Fibroblast of skin of back (primary cell): ENCODE data around the gene MVB12B.
A peak's percentile ranks its signal among the peaks of the same experiment; 100 is the strongest.

ENCODE experiments used
- DNase-seq: peaks from one replicate; pipeline ENCODE4 v3.0.0-alpha.2; 2013

The MVB12B gene

GRCh38 chr9:126363847-126364671 is 37.4 kb downstream of the MVB12B start:
- DNase-seq = peak; percentile 35

GRCh38 chr9:126365780-126366179 is 39.2 kb downstream of the MVB12B start:
- no peak for DNase-seq

GRCh38 chr9:126366366-126367011 is 39.9 kb downstream of the MVB12B start:
- no peak for DNase-seq

DNA sequence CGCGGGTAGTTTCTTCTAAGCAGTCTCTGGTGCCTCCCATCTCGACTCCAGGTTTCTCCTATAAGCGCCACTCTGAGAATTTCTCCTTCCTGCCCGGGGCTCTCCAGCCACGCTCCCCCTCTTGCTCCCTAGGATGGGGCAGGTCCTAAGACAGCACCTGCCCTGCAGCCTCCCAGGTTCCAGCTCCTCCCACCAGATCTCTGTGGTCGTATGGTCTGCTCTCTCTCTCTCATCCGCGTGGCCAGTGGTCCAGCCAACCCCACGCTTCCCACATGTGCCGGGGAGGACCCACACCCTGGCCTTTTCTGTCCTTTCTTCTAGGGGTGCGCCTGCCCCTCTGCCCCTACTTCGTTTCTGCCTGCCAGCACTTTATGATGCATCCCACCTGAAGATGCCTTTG is 40.5 kb downstream of the MVB12B start:
- no peak for DNase-seq

DNA sequence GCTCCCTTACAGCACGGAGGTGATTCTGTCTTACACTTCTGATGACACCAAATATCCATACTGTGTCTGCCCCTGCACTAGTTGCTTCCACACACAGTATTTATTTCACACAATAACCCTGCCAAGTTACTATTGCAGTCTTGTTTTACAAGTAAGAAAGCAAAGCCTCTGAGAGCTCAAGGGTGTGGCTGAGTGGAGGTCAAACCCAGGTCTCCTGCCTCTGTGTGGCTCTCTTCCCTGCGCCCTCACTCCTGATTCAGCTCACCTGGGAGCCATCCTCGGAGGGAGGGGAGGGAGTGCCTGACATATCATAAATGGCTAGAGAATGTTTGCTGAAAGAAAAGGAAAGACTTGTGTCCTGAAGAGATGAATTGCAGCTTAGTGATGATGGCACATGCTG is 41.0 kb downstream of the MVB12B start:
- no peak for DNase-seq

DNA sequence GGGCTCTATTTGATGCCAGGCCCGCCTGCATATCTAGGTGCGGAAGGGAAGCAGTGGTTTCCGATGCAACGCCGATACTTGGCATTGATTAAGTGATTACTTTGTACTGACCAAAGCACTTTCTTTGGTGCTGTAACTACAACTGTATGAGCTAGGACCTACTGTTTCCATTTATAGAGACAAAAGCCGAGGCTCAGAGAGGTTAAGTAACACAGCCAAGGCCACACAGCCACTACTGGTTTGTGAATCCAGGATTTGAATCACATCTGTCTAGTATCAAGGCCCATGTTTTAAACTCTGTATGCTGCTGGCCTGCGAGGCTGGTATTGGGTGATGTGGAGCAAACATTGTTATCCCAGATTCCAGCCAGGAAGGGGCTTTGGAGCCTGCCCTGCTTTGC is 41.4 kb downstream of the MVB12B start:
- DNase-seq = no peak

DNA sequence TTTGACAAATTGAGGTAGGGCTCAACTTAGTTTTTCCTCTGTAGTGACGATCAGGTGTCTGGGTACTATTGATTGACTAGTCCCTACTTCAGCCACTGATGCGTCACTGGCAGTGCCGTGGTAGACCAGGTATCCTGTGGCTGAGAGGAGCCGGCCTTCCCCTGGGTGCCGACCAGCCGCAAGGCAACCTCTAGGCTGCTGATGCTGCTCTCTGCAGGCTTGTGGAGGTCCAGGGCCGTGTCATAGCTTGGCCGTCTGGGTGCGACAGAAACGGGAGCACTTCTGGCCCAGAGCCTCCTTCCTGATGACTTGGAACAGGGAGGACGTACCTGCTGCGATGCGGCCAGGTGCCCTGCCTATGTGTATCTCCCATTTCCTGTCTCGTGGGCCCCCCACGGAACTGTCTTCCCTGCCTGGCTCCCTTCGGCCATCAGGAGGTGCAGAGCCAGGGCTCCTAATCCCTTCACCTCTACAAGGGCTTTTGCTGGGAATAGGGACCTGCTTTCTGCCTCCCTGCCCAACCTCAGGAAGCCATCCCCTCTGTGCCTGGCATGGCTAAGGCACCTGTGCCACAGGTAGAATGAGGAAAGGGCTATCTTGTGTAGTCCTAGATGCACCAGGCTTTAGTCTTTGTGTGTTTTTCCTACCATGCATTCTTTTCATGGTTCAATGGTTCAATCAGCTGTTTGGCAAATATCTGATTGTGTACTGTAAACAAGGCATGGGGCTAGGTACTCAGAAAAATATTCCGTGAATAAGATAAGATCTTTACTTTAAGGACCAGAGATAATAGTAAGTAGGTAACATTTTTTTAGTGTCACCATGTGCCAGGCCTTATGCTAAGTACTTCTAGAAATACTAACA is 44.6 kb downstream of the MVB12B start:
- DNase-seq = no peak

DNA sequence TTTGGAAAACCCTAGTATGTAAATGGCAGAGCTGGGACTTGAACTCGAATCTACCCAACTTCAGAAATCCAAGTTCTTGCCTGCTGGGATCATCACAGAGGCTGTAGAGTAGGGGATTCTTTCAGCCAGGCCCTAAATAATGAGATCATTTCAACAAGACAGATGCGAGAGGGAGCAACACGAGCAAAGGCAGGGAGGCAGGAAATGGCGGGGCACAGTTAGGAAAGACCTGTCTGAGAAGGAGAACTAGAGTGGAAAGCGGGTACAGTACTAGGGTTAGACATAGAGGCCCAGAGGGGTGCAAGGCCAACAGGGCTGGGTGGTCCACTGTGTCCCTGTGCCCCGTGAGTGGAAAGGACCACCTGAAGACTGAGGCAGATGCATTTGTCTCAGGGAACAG is 46.1 kb downstream of the MVB12B start:
- peak; percentile 35 for DNase-seq

DNA sequence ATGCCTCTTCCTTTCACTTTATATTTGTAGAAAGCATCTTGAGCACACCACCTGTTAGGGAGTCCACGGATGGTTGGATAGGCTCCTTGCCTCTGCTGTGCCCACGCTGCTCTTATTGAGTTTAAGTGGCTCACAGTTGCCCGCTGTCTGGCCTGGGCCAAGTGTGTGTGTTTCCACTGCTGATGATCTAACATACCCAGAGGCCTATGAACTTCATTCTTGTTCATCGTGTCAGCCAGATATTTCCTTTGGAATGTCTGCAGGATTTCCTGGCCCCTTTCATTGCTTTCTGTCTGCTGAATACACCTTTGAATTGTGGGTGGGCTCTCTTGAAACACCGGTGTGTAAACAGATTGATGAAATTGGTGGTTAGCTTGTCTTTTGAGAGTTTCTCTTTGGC is 46.6 kb downstream of the MVB12B start:
- peak; percentile 81 for DNase-seq

DNA sequence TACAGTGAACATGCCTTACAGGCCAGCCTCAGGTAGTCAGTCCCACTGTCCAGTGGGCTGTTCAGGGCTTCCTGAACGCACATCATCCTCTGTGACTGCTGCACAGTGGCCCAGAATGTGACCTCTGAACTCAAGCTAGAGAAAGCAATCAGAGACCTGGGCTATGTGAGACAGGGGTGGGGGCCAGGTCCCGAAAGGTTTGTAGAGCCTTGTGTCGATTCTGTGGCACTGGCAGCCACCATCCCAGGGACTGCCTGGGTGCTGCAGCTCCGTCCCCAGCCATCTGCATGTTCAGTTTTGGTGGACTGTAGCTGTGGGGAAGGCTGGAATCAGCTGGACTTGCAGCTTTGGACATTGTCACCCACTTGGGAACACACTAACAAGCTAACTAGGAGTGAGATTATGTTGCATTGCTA is 47.7 kb downstream of the MVB12B start:
- DNase-seq = no peak

- peak; percentile 57 for DNase-seq
Measured at GRCh38 chr9:126375386-126375785, 48.8 kb downstream of the MVB12B start.

DNA sequence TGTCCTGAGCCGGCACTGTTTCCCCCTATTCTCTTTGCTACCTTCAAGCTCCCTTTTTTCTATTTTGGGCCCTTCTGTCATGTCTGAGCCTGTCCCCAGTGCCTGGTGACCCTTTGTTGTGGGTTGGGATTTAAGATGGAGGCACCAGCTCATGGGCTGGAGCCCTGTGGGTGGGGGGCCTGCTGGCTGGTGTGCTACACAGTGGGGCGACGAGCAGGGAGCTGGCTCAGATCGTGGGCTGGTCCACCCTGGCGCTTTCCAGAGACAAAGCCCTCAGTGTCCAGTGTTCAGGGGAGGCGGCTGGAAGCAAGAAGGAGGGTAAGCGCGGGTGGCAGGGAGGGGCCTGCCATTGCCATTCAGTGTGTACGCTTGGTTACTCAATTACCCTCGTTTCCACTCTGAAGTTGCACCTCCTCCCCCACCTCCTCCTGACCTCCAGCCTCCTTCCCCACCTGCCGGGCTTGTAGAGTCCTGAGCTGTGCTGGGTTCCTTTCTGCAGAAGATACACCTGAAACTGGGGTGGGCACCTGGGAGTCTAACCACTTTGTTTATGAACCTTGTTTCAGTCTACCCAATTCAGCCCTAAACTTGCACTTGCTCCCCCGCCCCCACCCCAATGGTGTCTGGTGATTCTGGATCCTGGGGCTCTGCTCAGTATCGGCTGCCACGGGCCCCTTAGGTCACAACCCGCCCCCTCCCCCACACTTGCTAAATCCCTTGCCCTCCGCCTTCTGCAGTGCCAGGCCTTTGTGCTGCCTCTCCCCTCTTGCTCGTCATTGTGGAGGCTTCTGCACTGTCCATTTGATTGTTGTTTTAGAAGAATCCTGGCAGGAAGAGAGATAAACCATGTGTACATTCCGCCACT is 49.9 kb downstream of the MVB12B start:
- DNase-seq = peak; percentile 16

DNA sequence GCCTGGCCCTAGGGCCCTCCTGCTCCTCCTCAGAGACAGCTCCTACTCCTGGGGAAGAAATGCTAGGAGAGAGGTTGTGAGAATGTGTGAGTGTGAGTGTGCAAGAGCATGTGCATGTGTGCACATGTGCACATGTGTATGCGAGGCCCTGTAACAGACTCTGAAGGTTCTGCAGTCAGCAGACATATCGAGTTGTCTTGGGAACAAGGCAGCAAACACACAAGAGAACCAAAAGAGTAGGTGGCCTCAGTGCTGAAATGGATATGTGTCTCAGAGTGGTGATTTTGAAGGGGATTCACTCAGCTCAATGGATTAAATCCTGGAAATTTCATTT is 50.5 kb downstream of the MVB12B start:
- DNase-seq = no peak

DNA sequence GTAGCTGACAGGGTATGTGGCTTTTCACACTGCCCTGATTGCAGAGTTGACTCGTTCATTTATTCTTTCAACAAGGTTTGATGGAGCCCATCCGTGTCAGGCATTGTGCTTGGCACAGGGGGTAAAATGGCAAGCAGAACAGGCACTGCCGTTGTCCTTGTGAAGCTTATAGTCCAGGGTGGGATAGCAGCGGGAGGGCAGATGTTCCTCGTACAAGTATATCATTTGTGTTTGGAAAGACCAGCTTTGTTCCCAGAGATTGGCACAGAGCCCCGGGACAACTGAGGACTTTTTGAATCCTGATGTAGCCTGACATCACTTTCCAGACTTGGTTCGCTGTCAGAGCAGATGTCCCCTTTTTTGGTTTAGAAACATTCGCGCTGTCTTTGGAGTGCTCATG is 50.9 kb downstream of the MVB12B start:
- DNase-seq = no peak

GRCh38 chr9:126378761-126379160 is 52.1 kb downstream of the MVB12B start:
- no peak for DNase-seq

DNA sequence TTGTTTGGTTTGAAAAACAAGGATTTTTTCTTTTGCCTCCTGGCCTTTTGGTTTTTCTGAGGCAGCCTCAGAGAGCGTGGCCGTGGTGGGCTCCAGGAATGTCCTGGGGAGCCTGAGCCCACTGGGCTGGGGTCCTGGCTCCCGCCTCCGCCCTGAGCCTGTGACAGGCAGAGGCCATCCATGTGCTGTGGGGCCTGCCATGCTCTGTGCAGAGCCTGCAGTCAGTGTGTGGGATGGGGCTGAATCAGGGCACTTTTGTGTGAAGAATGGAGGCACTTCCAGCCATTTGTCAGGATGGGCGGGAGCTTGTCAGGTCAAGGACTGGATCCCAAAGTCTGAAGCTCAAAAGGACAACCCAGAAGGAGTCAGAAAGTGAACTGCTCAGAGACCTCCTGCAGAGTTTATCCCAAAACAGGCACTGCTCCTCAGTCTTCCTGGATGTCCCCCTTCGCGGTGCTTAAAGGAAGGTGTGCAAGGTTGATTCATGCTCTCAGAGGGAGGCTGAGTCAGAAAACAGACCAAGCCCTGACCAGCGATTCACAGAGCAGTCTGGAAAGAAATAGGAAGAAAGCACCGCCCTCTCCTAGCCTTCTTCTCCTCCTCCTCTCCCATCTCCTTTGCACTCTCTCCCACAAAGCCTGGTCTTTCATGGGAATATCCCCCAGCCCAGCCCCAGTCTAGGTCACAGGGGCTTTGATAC is 53.2 kb downstream of the MVB12B start:
- DNase-seq = peak; percentile 25

DNA sequence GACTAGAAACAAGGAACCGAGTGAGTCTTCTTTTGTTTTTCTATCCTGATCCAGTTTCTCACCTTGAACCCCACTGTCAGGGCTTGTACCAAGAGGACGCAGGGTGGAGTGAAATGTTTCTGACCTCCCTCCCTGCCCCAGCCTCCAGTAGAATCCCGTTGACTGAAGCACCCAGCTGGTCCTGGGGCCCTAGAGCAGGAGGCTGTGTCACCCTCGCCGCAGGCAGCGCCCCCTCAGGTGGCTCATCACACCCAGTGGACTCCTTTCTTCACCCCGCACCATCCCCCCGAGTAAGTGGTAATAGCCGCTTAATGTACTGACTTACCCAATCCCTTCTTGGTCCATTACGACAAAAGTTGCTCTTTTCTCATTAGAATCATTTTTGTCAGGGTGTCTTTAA is 53.8 kb downstream of the MVB12B start:
- no peak for DNase-seq

DNA sequence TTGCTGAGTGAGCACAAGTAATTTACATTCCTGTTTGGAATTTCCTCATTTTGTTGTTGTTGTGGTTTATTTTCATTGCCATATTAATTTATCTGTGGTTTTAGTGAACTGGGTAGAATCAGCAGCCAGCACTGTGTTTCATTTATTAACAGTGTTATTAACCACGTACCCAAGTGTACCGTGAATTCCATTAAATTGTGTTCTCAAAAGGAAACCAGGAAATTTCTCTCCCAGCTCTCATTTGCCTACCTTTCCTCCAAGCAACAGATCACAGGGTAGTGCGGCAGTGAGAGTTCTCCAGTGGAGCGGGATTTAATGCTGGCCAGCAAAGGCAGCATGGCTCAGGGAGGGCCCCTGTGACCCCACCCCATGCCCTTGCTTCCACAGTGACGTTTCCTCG is 54.6 kb downstream of the MVB12B start:
- DNase-seq = no peak

- DNase-seq = no peak
Measured at GRCh38 chr9:126383406-126384046, 56.9 kb downstream of the MVB12B start.

DNA sequence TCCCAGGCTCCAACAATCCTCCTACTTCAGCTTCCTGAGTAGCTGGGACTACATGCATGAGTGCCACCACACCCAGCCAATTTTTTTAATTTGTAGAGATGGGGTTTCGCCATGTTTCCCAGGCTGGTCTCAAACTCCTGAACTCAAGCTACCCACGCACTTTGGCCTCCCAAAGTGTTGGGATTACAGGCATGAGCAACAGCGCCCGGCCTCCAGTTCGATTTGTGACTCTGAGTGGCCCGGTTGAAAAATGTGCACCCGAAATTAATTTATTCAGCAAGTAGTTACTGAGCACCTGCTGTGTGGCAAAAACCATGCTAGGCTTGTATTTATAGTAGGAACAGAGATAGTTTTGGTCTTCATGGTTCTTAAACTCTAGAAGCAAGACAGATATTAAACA is 58.3 kb downstream of the MVB12B start:
- DNase-seq = no peak

GRCh38 chr9:126386088-126386487 is 59.5 kb downstream of the MVB12B start:
- no peak for DNase-seq
